AG10803 (cell line): ENCODE measurements around the gene ZMYND15.

Source experiments
- DNase-seq: peaks from one replicate; pipeline ENCODE4 v3.0.0; 2010; ENCODE audit warnings: low read depth
- H3K4me3 ChIP-seq: 2 replicates; pipeline ENCODE4 v1.5.1; 2011; ENCODE audit warnings: mild to moderate bottlenecking, low read length, control low read depth
- TF ChIP-seq, protein P1 (sequence below): conservative IDR thresholded peaks from 2 replicates; pipeline ENCODE4 v1.5.1; 2011; ENCODE audit warnings: mild to moderate bottlenecking, low read length, control low read depth, inconsistent platforms

Gene ZMYND15

DNA sequence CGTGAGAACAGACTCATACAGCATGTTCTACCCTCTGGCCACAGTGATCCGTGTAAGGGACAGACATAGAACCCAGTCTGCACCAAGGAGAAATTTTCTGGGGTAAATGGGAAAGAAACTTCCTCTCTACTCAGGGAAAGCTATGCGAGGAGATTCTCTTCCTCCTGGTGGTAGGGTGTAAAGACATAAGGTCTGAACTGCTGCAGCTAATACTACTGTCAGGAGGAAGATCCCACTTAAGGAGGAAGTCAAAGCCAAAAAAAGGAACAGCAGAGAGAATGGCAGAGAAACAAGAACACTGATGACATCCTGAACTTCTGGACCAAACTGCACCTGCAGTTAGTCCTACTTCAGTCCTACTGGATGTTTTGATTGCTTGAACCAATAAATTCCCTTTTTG, 25.0 kb downstream of the ZMYND15 start:
- DNase-seq = no peak
- no peak overlapping the region for H3K4me3 ChIP-seq
- TF ChIP-seq, protein P1, sequence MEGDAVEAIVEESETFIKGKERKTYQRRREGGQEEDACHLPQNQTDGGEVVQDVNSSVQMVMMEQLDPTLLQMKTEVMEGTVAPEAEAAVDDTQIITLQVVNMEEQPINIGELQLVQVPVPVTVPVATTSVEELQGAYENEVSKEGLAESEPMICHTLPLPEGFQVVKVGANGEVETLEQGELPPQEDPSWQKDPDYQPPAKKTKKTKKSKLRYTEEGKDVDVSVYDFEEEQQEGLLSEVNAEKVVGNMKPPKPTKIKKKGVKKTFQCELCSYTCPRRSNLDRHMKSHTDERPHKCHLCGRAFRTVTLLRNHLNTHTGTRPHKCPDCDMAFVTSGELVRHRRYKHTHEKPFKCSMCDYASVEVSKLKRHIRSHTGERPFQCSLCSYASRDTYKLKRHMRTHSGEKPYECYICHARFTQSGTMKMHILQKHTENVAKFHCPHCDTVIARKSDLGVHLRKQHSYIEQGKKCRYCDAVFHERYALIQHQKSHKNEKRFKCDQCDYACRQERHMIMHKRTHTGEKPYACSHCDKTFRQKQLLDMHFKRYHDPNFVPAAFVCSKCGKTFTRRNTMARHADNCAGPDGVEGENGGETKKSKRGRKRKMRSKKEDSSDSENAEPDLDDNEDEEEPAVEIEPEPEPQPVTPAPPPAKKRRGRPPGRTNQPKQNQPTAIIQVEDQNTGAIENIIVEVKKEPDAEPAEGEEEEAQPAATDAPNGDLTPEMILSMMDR = no peak

DNA sequence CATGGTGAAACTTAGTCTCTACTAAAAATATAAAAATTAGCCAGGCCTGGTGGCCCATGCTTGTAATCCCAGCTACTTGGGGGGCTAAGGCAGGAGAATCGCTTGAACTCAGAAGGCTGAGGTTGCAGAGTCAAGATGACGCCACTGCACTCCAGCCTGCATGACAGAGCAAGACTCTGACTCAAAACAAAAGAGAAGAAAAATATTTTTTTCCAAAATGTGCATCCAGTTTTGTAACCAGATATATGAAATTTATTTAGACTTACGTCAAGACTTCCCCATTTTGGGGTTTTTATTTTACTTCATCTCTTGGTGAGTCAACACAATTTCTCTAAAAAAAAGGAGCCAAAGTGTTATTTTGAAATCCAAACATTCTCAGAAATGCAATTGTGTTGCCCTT, 26.6 kb downstream of the ZMYND15 start:
- H3K4me3 ChIP-seq = no peak overlapping the region
- DNase-seq = peak; percentile 13
- TF ChIP-seq, protein P1 = no peak

DNA sequence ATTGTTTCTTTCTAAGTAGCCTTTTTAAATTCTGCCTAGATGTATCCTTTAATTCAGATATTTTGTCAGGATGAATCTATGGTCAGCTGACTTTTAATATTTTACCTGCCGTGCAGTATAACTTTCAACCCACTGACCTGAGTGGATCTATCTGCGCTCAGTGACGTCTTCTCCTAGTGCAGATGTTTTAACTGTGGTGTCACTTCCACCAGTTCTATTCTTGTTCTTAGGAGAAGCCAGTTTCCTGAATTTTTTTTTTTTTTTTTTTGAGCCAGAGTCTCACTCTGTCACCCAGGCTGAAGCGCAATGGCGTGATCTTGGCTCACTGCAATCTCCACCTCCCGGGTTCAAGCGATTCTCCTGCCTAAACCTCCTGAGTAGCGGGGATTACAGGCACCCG, 27.1 kb downstream of the ZMYND15 start:
- no peak for DNase-seq
- TF ChIP-seq, protein P1 = no peak
- no peak overlapping the region for H3K4me3 ChIP-seq

DNA sequence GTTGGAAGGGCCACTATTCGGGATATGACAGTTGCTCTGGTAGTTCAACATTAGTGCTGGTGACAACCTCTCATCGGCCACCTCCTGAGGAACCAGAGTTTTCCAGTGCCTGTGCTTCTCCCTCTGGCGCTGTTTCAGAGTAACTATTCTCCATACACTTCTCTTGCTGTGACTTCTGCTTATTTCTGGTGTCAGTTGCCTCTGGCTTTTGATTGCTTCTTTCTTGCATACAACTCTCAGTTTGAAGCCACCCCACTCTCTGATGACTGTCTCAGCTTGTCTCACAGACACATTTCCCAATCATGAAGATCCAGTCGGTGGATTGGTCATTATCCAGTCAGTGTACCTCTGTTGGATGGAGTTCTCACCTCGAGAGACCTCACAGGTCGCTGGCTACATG, 28.7 kb downstream of the ZMYND15 start:
- no peak overlapping the region for H3K4me3 ChIP-seq
- DNase-seq = no peak
- TF ChIP-seq, protein P1 = no peak

DNA sequence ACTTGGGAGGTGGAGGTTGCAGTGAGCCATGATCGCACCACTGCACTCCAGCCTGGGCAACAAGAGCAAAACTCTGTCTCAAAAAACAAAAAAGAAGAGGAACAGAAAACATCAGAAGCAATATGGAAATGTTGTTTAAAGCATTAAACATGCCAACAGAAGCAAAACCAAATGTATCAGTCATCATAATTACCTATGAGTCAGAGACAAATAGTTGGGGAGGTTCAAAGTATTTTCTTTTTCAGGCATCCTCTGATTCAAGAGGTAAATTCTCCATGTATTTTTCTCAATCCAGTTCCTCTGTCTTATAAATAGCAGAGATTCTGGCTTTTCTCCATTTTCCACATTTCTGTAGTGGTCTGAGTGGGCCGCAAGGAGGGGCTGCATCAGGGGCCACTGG, 30.0 kb downstream of the ZMYND15 start:
- TF ChIP-seq, protein P1 = no peak
- peak; percentile 10 for DNase-seq
- H3K4me3 ChIP-seq = no peak overlapping the region

DNA sequence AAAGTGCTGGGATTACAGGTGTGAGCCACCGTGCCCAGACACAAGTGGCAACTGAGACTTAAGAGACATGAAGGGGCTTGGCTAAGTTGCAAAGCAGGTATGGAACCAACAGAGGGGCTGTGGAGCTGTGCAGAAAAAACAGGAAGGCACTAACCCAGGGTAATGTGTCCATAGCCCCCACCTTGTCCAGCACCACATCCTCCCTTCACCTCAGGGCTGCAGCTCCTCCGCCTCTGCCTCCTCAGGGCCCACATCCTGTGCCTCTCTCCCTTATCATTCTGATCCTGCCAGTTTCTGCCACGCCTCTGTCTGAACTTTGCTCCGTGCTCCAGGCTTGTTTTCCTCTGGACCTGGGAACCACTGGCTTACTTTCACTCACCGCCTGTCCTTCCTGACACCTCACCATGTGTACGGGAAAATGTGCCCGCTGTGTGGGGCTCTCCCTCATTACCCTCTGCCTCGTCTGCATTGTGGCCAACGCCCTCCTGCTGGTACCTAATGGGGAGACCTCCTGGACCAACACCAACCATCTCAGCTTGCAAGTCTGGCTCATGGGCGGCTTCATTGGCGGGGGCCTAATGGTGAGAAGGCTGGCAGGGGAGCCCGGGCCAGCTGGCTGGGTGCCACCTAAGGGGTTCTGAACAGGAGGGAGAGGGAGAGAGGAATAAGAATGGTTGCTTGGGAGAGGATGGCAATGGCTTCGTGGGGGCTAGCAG, 32.0 kb downstream of the ZMYND15 start, which contains the start of gene TM4SF5:
TSS of gene TM4SF5 (plus strand) at position 368 of the 716 bp plus-strand sequence. CDS start at position 405, 37 bp downstream.
- no peak for DNase-seq
- H3K4me3 ChIP-seq = no peak within 1 kb of the TSS
- TF ChIP-seq, protein P1 = no peak

DNA sequence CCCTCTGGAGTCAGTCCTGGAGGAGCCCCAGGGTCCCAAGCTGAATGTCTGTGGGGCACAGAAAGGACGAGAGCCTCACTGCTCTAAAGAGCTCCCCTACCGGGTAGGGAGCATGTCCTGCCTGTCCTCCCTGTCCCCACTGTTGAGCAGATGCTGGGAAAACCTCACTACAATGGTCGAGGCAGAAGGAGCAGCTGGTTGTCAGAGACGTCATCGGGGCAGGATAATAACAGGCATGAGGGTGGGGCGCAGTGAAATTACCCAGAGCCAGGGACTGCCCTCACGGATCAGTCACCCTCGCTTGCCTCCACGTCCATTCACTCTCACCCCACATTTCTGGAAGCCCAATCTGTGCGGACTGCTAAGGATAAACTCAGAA, 32.6 kb downstream of the ZMYND15 start:
- no peak overlapping the region for H3K4me3 ChIP-seq
- TF ChIP-seq, protein P1 = no peak
- DNase-seq = no peak
